ENCODE data around the gene C6orf118.

C6orf118 gene

GRCh38 chr6:165243801-165244200 is 65.6 kb downstream of the C6orf118 start:
- no peak for DNase-seq

- DNase-seq = no peak
These were observed 73.1 kb downstream of the C6orf118 start for GRCh38 chr6:165236326-165236725.

GRCh38 chr6:165232731-165233488 is 76.5 kb downstream of the C6orf118 start:
- no peak for DNase-seq

GRCh38 chr6:165231581-165232561 is 77.5 kb downstream of the C6orf118 start:
- peak; percentile 30 for DNase-seq

GRCh38 chr6:165231177-165231576 is 78.2 kb downstream of the C6orf118 start:
- DNase-seq = no peak

Data from NCI-H510A treated with DMSO at 0.1 percent for 48 hours (cell line).